HG02852 (cell line): ENCODE results near the gene SMPDL3B.

Experiments
- ATAC-seq: cut with Tn5 transposase; IDR thresholded peaks from one replicate; pipeline ENCODE4 v1.9.1; 2021; ENCODE audit warnings: mild to moderate bottlenecking, moderate library complexity; ENCODE audit not compliant: unreplicated experiment

Gene SMPDL3B

GRCh38 chr1:27940297-27940696 is 5.5 kb downstream of the SMPDL3B start:
- ATAC-seq = no peak

DNA sequence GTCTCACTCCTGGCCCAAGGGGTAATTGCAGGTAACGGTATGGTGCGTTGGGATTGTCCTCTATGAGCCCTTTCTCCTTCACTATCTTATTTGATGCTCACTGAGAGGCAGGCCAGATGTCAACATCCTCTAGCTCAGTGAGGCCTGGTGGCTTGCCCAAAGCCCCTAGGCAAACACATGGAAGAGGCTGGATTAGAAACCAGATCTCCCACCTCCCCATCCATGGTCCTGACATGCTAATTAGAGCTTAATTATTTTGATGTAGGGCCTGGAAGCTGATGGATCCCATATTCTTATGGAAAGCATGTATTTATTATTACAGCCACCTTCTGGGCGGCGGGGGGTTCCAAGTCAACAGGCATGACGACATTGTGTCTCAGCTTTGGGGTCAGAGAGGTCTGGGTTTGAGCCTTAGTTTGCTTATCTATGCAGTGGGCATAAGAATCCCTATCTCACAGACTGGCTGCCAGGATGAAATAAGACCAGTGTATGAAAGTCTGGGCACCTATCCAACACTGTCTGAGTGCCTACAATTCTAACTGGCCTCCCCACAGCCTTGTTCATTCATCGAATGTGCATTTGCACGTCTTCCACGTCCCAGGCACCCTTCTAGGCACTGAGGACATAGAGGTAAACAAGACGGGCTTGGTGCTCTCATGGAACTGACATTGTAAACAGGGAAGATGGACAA is 6.2 kb downstream of the SMPDL3B start:
- no peak for ATAC-seq

DNA sequence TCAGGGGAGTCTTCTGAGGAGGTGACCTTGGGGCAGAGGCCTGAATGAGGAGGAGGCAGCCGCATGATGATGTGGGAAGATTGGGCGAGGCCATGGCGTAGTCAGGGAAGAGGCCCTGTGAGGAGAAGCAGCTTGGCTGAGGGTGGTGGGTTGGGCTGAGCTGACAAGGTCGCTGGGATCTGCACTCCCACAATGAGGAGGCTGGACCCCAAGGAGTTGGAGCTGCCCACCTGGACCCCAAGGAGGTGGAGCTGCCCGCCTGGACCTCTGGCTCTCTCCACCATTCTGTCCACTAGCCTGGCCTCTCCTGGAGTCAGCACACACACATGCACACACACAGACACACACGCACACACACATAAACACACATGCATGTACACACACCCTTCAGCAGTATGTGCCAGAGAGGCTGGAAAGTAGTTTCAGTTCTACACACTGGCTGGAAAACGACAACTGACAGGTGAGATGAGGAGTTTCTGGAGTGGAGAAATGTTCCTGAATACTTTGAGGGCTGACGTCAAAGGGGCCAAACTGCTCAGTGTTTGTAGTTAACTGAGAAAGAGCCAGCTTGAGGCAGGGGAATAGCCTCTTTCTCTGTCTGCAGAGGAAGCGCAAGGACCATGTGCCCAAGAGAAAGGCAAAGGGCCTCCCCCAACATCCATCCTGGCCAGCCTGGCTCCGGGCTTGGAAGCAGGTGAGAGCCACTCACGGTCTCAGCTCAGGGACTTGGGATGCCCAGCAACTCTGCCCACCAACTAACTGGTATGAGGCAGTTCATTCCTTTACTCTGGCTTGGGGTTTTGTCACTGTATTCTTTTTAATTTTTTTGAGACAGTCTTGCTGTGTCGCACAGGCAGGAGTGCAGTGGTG is 7.1 kb downstream of the SMPDL3B start:
- no peak for ATAC-seq

DNA sequence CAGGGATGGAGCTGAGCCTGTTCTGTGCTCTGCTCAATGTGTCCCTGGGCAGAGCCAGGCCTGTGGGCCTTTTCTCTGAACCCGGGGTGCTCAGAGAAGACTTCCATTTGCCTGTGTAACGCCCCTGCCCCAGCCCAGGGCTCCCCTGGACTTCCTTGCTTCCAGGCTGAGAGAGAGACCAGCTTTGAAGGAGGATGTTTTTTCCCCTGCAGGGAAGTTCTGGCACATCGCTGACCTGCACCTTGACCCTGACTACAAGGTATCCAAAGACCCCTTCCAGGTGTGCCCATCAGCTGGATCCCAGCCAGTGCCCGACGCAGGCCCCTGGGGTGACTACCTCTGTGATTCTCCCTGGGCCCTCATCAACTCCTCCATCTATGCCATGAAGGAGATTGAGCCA is 10.2 kb downstream of the SMPDL3B start:
- no peak for ATAC-seq

DNA sequence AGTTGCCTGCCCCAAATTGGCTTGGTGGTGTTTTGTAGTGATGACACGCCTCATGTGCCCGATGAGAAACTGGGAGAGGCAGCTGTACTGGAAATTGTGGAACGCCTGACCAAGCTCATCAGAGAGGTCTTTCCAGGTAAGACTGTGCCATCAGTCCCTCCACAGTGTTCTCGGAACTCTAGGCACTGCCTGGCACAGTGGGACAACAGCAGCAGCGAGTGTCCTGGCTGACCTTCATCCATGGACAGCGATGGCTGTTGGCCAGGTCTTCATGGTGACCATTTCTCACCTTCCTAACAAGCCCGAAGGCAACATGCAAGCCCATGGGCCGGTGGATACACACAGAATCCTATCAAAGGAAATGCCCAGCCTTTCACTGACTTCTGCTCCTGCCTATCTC is 14.2 kb downstream of the SMPDL3B start:
- ATAC-seq = no peak

- ATAC-seq = no peak
Observed at GRCh38 chr1:27951396-27951795, 16.6 kb downstream of the SMPDL3B start.

DNA sequence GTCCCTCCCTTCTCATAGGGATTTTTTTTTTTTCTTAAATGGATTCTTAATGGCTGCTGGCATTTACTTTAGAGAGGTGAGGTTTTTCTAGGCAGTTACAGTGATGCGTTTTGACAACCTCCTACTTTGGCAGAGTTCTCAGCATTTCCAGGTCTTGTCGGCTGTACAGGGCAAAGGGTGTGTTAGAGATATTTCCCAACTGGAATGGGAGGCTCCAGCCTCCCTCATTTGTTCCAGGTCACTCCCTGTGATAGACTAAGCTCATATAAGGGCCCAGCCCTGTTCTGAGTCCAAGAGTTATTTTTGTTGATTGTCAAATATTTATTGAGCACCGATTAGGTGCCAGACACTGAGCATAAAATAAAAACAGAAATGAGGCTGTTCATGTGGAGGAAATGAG is 17.3 kb downstream of the SMPDL3B start:
- no peak for ATAC-seq

- no peak for ATAC-seq
Observed at GRCh38 chr1:27954186-27954585, 19.4 kb downstream of the SMPDL3B start.

DNA sequence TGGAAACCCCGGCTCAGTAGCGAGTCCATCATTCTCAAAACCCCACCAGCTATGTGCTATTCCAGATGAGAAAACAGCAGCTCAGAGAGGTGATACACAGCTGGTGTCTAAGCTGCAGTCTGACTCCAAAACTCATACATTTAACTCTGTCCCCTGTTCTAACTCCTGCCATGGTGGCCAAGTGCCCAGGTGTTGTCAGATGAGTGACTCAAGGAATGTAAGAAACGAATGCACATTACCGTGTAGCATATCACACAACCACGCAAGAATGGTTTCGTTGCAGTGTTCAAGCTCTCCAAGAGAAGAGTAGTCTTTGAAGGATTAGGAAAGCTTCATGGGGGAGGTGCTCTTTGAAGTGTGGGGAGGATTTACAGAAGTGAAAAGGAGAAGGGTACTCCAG is 20.3 kb downstream of the SMPDL3B start:
- no peak for ATAC-seq

DNA sequence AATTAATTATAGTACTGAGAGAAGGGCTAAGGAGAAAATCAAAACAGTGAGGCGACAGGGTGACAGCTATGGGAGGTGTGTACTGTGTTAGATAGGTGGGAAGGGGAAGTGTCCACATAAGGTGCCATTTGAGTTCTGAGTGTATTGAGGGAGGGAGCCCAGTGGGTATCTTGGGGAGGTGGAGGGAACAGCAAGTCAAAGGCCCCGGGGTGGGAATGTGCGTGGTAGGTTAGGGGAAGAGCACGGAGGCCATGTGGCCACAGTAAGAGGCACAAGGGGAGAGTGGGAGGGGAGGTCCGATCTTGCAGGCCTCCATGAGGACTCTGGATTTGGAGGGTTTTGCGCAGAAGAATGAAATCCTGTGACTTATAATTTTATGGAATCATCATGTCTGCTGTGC is 22.0 kb downstream of the SMPDL3B start:
- no peak for ATAC-seq

DNA sequence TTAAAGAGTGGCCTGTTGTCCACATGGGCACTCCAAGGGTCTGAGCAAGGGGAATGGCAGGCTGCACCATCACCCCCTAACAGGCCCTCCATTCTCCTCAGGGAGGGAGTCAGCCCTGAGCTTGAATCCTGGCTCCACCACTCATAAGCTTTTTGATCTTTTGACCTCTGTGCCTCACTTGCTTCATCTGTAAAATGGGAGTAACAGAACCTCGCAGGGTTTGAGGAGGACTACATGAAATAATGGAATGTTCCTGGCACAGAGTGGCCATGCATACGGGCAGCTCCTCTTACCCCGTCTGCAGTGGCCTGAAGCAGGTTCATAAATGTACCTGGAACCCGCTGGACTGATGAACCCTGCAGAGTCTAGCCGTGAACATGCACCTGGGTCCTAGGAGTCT is 22.9 kb downstream of the SMPDL3B start:
- no peak for ATAC-seq

DNA sequence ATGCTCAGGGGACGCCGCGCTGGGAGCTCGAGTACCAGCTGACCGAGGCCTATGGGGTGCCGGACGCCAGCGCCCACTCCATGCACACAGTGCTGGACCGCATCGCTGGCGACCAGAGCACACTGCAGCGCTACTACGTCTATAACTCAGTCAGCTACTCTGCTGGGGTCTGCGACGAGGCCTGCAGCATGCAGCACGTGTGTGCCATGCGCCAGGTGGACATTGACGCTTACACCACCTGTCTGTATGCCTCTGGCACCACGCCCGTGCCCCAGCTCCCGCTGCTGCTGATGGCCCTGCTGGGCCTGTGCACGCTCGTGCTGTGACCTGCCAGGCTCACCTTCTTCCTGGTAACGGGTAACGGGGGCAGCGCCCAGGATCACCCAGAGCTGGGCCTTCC is 23.7 kb downstream of the SMPDL3B start:
- ATAC-seq = no peak

- ATAC-seq = peak; percentile 91
Observed at GRCh38 chr1:27959792-27960603, 25.2 kb downstream of the SMPDL3B start, which contains the start of gene XKR8. Gene XKR8, plus strand, starts transcription at chr1:27959973. Its CDS starts 97 bp downstream, at chr1:27960070.

DNA sequence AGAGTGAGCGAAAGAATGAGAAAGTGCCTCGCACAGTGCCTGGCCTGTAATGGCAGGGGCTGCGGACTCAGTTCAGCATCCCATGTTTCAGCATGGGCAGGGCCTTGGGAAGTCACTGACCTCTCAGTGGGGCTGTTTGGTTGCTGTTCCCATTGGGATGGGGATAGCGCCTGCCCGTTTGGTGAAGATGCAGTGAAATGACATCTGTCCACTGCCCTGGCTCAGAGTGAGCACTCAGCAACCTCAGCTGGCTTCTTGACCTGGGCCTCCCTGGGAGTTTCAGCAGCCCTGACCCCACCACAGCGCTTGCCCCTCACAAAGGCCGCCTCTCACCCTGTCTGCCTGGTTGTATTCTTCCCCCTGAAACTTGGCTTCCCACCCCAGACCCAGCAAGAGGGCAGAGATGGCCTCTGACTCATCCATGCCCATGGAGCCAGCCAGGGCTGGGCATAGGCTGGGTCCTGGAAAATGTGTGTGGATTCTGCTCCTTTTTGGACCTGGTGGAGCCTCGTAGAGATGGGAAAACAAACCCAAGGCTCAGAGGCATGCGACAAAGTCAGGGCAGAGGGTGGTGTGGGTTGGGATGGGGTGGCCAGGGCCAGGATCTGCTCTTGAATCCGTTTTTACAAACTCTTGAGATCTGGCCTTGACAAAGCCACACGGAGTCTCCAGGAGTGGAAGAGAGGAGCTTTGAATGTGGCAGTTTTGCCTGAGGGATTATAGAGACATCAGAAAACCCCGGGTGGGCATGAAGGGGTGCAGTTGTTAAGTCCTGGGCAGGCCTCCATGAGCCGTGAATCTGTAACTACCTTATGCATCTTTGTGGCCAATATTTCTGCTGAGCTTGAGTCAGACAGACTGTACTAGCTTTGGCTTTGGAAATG is 26.2 kb downstream of the SMPDL3B start:
- ATAC-seq = no peak

DNA sequence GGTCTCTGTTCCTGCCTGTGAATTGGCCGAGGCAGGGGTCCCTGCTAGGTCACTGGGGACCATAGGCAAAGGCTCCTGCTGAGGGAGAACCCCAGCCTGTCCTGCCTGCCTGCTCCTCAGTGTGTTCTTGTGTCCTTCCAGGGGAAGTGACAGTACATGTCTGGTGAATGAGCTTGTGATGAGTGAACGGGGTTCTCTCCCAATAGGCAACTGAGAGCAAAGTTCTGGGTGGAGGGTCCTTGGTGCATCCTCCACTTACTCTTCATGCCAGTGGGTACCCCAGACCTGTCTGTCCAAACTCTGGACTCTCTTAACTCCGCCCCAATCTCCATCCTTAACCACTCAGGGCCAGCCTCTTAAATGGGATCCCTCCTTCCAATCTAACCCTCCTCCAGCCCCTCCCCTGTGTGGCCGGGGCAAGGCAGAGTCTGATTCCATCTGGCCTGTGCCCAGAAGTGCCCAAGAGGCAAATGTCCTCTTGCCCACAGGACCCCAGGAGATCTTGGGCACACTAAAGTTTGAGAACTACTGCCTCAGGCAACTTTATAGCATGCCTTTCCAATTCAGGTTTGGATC is 26.9 kb downstream of the SMPDL3B start:
- ATAC-seq = no peak

DNA sequence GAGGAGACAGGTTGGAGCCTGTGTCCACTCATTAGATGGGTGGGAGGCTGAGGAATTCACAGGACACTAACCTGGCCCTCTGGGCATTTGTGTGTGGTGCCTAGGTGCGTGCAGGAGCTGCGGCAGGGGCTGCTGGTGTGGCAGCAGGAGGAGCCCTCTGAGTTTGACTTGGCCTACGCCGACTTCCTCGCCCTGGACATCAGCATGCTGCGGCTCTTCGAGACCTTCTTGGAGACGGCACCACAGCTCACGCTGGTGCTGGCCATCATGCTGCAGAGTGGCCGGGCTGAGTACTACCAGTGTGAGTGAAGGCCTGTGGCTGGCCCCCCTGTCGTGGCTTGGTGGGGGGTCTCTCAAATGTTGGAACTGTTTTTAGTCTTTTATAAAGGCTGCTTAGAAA is 28.6 kb downstream of the SMPDL3B start:
- no peak for ATAC-seq

GRCh38 chr1:27966402-27967105 is 31.8 kb downstream of the SMPDL3B start:
- no peak for ATAC-seq

DNA sequence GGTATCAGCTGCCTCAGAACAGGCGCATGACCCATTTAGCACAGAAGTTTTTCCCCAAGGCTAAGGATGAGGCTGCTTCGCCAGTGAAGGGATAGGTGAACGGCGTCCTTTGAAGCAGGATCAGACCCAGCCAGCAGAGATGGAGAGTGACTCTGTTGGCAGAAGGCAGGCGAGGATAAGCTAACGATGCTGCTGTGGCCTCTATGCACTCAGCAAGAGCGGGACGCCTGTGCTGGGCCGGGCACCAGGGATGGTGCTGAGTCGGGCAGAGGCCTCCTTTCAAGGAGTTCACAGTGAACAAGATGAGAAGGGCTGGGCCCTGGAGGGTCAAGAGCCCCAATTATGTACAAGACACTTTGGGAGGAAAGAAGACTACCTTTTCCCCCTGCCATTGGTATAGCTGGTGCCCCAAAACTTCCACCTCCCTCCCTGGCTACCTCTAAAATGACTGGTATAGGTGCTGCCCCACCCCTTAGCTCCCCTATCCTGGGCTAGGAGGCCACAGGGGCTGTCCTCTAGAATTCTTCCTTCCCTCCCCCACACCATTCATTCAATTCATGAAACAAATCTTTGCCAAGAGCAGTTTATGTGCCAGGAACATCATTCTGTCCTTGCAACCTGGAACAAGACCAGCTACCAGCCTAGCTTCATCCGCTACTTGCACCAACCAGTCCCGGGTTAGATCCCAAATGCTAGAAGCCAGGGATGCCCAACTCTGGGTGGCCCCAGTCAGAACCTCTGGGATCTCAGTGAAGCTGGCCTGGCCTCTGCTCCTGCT is 32.5 kb downstream of the SMPDL3B start:
- ATAC-seq = no peak
